Activated T-helper 17 cell treated with anti-CD3 and anti-CD28 coated beads, Interleukin-2, amount 50 U/mL, for 72 hours (primary cell): ENCODE measurements around the gene INPP5A. TPM values are rescaled to one million over a fixed set of nuclear protein-coding genes. Genes with fewer than 3 reads are reported as not detected.

Experiments used
- ATAC-seq: fragments of 150-1000 bp; cut with Tn5 transposase; replicated peaks from 2 replicates; pipeline ENCODE4 v1.10.0; 2021; ENCODE audit warnings: mild to moderate bottlenecking, moderate library complexity
- H3K27ac Mint-ChIP-seq: one replicate; pipeline ENCODE4 v1.8.0; 2022; ENCODE audit warnings: mixed read lengths
- H3K27me3 Mint-ChIP-seq: one replicate; pipeline ENCODE4 v1.8.0; 2022; ENCODE audit warnings: mixed read lengths
- H3K36me3 Mint-ChIP-seq: one replicate; pipeline ENCODE4 v1.8.0; 2022; ENCODE audit warnings: low read depth, mild to moderate bottlenecking, mixed read lengths
- H3K4me1 Mint-ChIP-seq: one replicate; pipeline ENCODE4 v1.8.0; 2022; ENCODE audit warnings: mixed read lengths
- H3K4me3 Mint-ChIP-seq: one replicate; pipeline ENCODE4 v1.8.0; 2022; ENCODE audit warnings: mild to moderate bottlenecking, mixed read lengths
- H3K9me3 Mint-ChIP-seq: one replicate; pipeline ENCODE4 v1.8.0; 2022; ENCODE audit warnings: mixed read lengths
- total RNA-seq, 2 donors: library from RNA; stranded (reverse); gene quantifications; one replicate each; pipeline ENCODE4 v1.2.3, GENCODE V29; 2022

INPP5A gene
- total RNA-seq, 2 donors from 2014 or later, result 4.3 to 5.6 TPM

DNA sequence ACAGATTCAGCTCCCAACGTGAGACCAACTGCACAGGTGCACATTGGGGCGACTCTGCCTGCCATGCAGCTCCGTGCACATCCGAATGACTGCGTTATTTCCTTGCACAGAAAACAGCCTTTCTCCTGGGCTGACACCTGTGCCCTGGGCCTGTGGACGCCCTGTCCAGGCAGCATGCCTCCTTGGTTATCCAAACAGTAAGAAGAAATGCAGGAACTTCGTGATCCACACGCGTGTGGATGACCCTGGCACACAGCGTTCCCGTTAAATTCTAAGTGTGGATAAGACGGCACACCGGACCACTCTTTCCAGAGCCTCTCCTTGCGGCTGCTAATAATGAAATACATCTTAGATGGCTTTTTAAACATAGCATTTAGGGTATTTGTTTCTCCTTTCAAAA, 208.8 kb downstream of the INPP5A start:
- H3K9me3 Mint-ChIP-seq, result no peaks in the 10 kb centered on the region
- no peak overlapping the region for H3K4me3 Mint-ChIP-seq
- H3K27ac Mint-ChIP-seq, result no peak overlapping the region
- no peaks in the 10 kb centered on the region for H3K36me3 Mint-ChIP-seq
- H3K4me1 Mint-ChIP-seq, result no peaks in the 10 kb centered on the region
- ATAC-seq, result no peak
- H3K27me3 Mint-ChIP-seq, result no peaks in the 10 kb centered on the region

- no peak overlapping the region for H3K4me3 Mint-ChIP-seq
- H3K9me3 Mint-ChIP-seq, result no peaks in the 10 kb centered on the region
- no peaks in the 10 kb centered on the region for H3K4me1 Mint-ChIP-seq
- H3K27me3 Mint-ChIP-seq, result no peaks in the 10 kb centered on the region
- H3K27ac Mint-ChIP-seq, result no peak overlapping the region
- H3K36me3 Mint-ChIP-seq, result no peaks in the 10 kb centered on the region
- no peak for ATAC-seq
Observed at GRCh38 chr10:132746801-132747625, 209.4 kb downstream of the INPP5A start.

- Mint-ChIP-seq H3K36me3 (no peaks in the 10 kb centered on the region), H3K4me1 (no peaks in the 10 kb centered on the region), H3K4me3 (no peak overlapping the region), H3K9me3 (no peaks in the 10 kb centered on the region), H3K27ac (no peak overlapping the region), H3K27me3 (no peaks in the 10 kb centered on the region)
- no peak for ATAC-seq
Observed at GRCh38 chr10:132748135-132748534, 210.5 kb downstream of the INPP5A start.

- no peak for ATAC-seq
- Mint-ChIP-seq H3K4me3 (no peak overlapping the region), H3K36me3 (no peaks in the 10 kb centered on the region), H3K27me3 (no peaks in the 10 kb centered on the region), H3K4me1 (no peaks in the 10 kb centered on the region), H3K27ac (no peak overlapping the region), H3K9me3 (no peaks in the 10 kb centered on the region)
Observed at GRCh38 chr10:132748545-132749370, 211.2 kb downstream of the INPP5A start.

DNA sequence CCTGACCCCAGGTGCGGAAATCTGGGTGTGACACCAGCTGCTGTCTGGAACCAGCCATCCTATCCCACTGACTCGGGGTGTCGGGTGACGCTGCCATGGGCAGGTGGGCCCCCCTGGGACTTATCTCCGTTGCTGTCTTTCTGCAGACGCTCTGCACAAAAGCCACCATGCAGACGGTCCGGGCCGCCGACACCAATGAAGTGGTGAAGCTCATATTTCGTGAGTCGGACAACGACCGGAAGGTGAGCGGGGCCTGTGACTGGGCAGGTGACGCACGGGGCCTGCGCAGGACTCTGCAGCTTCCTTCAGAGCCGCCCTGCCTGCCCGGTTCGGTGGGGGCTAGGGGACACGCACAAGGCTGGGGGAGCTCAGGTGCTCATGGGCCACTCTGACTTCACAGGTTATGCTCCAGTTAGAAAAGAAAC, 211.8 kb downstream of the INPP5A start:
- ATAC-seq, result no peak
- no peak overlapping the region for H3K4me3 Mint-ChIP-seq
- H3K4me1 Mint-ChIP-seq, result no peaks in the 10 kb centered on the region
- no peak overlapping the region for H3K27ac Mint-ChIP-seq
- H3K36me3 Mint-ChIP-seq, result no peaks in the 10 kb centered on the region
- no peaks in the 10 kb centered on the region for H3K27me3 Mint-ChIP-seq
- H3K9me3 Mint-ChIP-seq, result no peaks in the 10 kb centered on the region

GRCh38 chr10:132750936-132751335, 213.3 kb downstream of the INPP5A start:
- ATAC-seq, result no peak
- H3K36me3 Mint-ChIP-seq, result no peaks in the 10 kb centered on the region

DNA sequence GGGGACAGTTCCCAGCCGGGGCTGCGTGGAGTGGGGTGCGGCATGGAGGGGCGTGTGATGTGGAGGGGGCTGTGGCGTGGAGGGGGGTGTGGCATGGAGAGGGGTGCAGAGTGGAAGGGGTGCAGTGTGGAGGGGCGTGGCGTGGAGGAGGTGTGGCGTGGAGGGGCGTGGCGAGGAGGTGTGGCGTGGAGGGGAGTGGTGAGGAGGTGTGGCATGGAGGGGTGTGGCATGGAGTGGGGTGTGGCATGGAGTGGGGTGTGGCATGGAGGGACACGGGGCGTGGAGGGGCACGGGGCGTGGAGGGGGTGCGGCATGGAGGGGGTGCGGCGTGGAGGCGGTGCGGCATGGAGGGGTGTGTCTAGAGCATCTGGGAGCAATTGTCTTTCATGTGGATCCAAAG, 214.8 kb downstream of the INPP5A start:
- no peaks in the 10 kb centered on the region for H3K27me3 Mint-ChIP-seq
- no peak for ATAC-seq
- H3K36me3 Mint-ChIP-seq, result no peaks in the 10 kb centered on the region
- H3K27ac Mint-ChIP-seq, result no peak overlapping the region
- no peak overlapping the region for H3K4me3 Mint-ChIP-seq
- peaks cover 6% of the 10 kb centered on the region for H3K4me1 Mint-ChIP-seq
- peaks cover 5% of the 10 kb centered on the region for H3K9me3 Mint-ChIP-seq

More at GRCh38 chr10:132750936-132751335, 213.3 kb downstream of the INPP5A start:
- Mint-ChIP-seq H3K27me3 (no peaks in the 10 kb centered on the region), H3K9me3 (peaks cover 5% of the 10 kb centered on the region), H3K27ac (no peak overlapping the region), H3K4me1 (peaks cover 6% of the 10 kb centered on the region), H3K4me3 (no peak overlapping the region)

DNA sequence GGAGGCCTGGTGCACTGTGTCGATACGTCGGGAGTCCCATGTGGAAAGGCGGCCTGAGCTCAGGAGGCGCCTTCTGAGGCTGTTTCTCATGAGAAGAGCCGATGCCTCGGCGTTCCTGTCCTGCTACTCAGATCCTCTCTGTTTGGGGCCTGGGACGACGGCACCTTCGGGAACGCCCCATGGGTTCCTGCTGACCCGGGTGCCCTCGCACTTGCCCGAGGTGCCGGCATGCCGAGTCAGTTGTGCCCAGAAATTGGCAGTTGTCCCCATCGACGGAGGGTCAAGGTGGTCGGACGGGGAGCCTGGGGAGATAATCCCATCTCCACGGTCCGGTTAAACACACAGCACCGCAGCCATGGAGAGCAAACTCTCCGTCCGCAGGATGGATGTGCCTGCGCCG, 215.4 kb downstream of the INPP5A start:
- Mint-ChIP-seq H3K4me1 (peaks cover 6% of the 10 kb centered on the region), H3K9me3 (peaks cover 5% of the 10 kb centered on the region), H3K36me3 (no peaks in the 10 kb centered on the region), H3K27me3 (no peaks in the 10 kb centered on the region), H3K4me3 (no peak overlapping the region), H3K27ac (no peak overlapping the region)
- no peak for ATAC-seq

- Mint-ChIP-seq H3K27ac (no peak overlapping the region), H3K36me3 (no peaks in the 10 kb centered on the region), H3K27me3 (no peaks in the 10 kb centered on the region), H3K4me3 (no peak overlapping the region), H3K4me1 (peaks cover 6% of the 10 kb centered on the region), H3K9me3 (peaks cover 5% of the 10 kb centered on the region)
- ATAC-seq, result no peak
Observed at GRCh38 chr10:132753596-132753995, 216.0 kb downstream of the INPP5A start.

DNA sequence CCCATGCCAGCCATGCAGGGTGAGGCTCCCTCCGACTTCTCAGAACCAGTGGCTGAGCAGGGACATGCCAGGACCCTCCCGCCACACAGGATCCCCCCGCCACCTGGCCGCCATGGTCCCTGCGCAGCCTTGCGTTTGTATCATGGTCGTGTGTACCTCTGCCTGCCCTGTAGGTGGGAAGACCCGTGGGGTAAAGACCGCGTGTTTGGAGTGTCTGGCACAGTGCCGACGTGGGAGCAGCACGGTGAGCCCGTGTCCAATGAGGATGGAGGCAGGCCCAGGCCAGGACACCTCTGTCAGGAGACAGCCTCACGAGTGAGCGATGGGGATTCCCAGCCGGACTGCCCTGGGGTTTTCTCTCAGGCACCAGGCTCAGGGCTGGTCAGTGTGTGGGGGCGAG, 216.5 kb downstream of the INPP5A start:
- H3K27me3 Mint-ChIP-seq, result no peaks in the 10 kb centered on the region
- no peak overlapping the region for H3K27ac Mint-ChIP-seq
- H3K4me1 Mint-ChIP-seq, result peaks cover 6% of the 10 kb centered on the region
- ATAC-seq, result no peak
- H3K36me3 Mint-ChIP-seq, result no peaks in the 10 kb centered on the region
- H3K9me3 Mint-ChIP-seq, result peaks cover 5% of the 10 kb centered on the region
- H3K4me3 Mint-ChIP-seq, result no peak overlapping the region

GRCh38 chr10:132755166-132755711, 217.7 kb downstream of the INPP5A start:
- Mint-ChIP-seq H3K27ac (no peak overlapping the region), H3K27me3 (no peaks in the 10 kb centered on the region), H3K4me1 (peaks cover 6% of the 10 kb centered on the region), H3K36me3 (no peaks in the 10 kb centered on the region), H3K9me3 (peaks cover 5% of the 10 kb centered on the region), H3K4me3 (no peak overlapping the region)
- ATAC-seq, result no peak

GRCh38 chr10:132756591-132756990, 219.0 kb downstream of the INPP5A start:
- Mint-ChIP-seq H3K27ac (no peak overlapping the region), H3K36me3 (no peaks in the 10 kb centered on the region), H3K27me3 (no peaks in the 10 kb centered on the region), H3K9me3 (peaks cover 5% of the 10 kb centered on the region), H3K4me3 (no peak overlapping the region), H3K4me1 (peaks cover 6% of the 10 kb centered on the region)
- no peak for ATAC-seq

DNA sequence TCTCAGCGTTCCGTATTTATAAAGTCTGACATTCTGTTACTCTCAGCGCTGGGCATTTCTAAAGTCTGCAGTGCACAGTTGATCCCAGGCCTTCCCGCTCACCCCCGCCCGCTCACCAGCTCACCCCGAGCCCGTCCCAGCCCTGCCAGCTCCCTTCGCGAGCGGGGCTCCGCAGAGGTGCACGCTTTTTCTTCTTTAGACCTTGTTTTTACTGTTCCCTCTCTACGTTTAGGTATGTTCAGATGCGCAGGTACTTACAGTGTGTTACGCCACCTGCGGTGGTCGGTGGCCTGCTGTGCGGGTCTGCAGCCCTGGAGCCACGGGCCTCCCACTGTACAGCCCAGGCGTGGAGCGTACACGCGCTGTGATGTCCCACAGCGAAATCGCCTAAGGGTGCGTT, 219.6 kb downstream of the INPP5A start:
- no peak for ATAC-seq
- Mint-ChIP-seq H3K36me3 (no peaks in the 10 kb centered on the region), H3K27ac (no peak overlapping the region), H3K4me1 (peaks cover 9% of the 10 kb centered on the region), H3K27me3 (no peaks in the 10 kb centered on the region), H3K9me3 (peaks cover 5% of the 10 kb centered on the region), H3K4me3 (no peak overlapping the region)

GRCh38 chr10:132758865-132759264, 221.3 kb downstream of the INPP5A start:
- Mint-ChIP-seq H3K27me3 (no peaks in the 10 kb centered on the region), H3K9me3 (peaks cover 5% of the 10 kb centered on the region), H3K27ac (no peak overlapping the region), H3K4me1 (peaks cover 14% of the 10 kb centered on the region), H3K36me3 (no peaks in the 10 kb centered on the region), H3K4me3 (no peak overlapping the region)
- no peak for ATAC-seq
